Keratinocyte (primary cell): ENCODE data around the gene ZNF598. TPM values are rescaled to one million over a fixed set of nuclear protein-coding genes. Genes with fewer than 3 reads are reported as not detected.

Source experiments
- DNase-seq: peaks from one replicate; pipeline ENCODE4 v3.0.0-alpha.2; 2011; ENCODE audit warnings: low read depth, missing footprints, low spot score
- FAIRE-seq: peaks from 2 replicates; lab custom pipeline; 2011; peaks lifted over from hg19 to GRCh38; lab: Jason Lieb, UNC
- H2AFZ ChIP-seq: 2 replicates; pipeline ENCODE4 v1.6.0; 2012; ENCODE audit warnings: low read length, control low read depth, inconsistent platforms; ENCODE audit not compliant: control insufficient read depth
- H3K27ac ChIP-seq: 2 replicates; pipeline ENCODE4 v1.5.1; 2011; ENCODE audit warnings: low read length; ENCODE audit not compliant: control insufficient read depth, insufficient read depth
- H3K27me3 ChIP-seq: 3 replicates; pipeline ENCODE4 v1.6.0; 2011; ENCODE audit warnings: low read length; ENCODE audit not compliant: control insufficient read depth, insufficient read depth; ENCODE audit errors: extremely low read depth
- H3K36me3 ChIP-seq, 2 experiments: 2 replicates in 1 of 2; 3 replicates in 1 of 2; pipeline ENCODE4 v1.5.1; 2011; ENCODE audit warnings: low read length in 2 of 2, mild to moderate bottlenecking in 1 of 2; ENCODE audit not compliant: control insufficient read depth in 2 of 2, insufficient read depth in 2 of 2; ENCODE audit errors: extremely low read depth in 1 of 2
- H3K4me1 ChIP-seq: 3 replicates; pipeline ENCODE4 v1.5.1; 2011; ENCODE audit warnings: low read length; ENCODE audit not compliant: control insufficient read depth, insufficient read depth; ENCODE audit errors: extremely low read depth
- H3K4me2 ChIP-seq: 3 replicates; pipeline ENCODE4 v1.6.0; 2011; ENCODE audit warnings: low read depth, low read length; ENCODE audit not compliant: control insufficient read depth, insufficient read depth; ENCODE audit errors: extremely low read depth
- H3K4me3 ChIP-seq, 3 experiments: fragments of 200-600 bp in 1 of 3; sonication (generic) in 1 of 3; 2 replicates in 2 of 3; 3 replicates in 1 of 3; pipeline ENCODE4 v1.5.1; 2011 to 2016; ENCODE audit warnings: low read length in 3 of 3, mild to moderate bottlenecking in 3 of 3, control low read depth in 2 of 3, inconsistent platforms in 1 of 3, low read depth in 1 of 3, mixed read lengths in 1 of 3, mixed run types in 1 of 3, moderate library complexity in 1 of 3; ENCODE audit not compliant: control insufficient read depth in 2 of 3, insufficient read depth in 2 of 3; ENCODE audit errors: extremely low read depth in 1 of 3
- H3K79me2 ChIP-seq: 2 replicates; pipeline ENCODE4 v1.6.0; 2012; ENCODE audit warnings: low read length; ENCODE audit not compliant: control insufficient read depth, insufficient read depth
- H3K9ac ChIP-seq: 3 replicates; pipeline ENCODE4 v1.6.0; 2011; ENCODE audit warnings: low read length; ENCODE audit not compliant: control insufficient read depth, insufficient read depth; ENCODE audit errors: extremely low read depth
- H3K9me1 ChIP-seq: 3 replicates; pipeline ENCODE4 v1.6.0; 2011; ENCODE audit warnings: low read length; ENCODE audit not compliant: control insufficient read depth, insufficient read depth; ENCODE audit errors: extremely low read depth
- H3K9me3 ChIP-seq: 2 replicates; pipeline ENCODE4 v1.5.1; 2012; ENCODE audit warnings: low read depth, low read length; ENCODE audit not compliant: control insufficient read depth
- H4K20me1 ChIP-seq: 3 replicates; pipeline ENCODE4 v1.6.0; 2011; ENCODE audit warnings: low read length; ENCODE audit not compliant: control insufficient read depth, insufficient read depth; ENCODE audit errors: extremely low read depth
- CTCF ChIP-seq, 3 experiments: IDR thresholded peaks in 1 of 3; conservative IDR thresholded peaks in 1 of 3; optimal IDR thresholded peaks in 1 of 3; 2 replicates in 2 of 3; 3 replicates in 1 of 3; pipeline versions ENCODE3 to v1.5.1; 2011; ENCODE audit warnings: low read length in 3 of 3, mild to moderate bottlenecking in 3 of 3, moderate library complexity in 2 of 3, control low read depth in 1 of 3, inconsistent platforms in 1 of 3; ENCODE audit not compliant: insufficient read depth in 2 of 3; ENCODE audit errors: extremely low read depth in 1 of 3
- EZH2 ChIP-seq: IDR thresholded peaks from one replicate; pipeline ENCODE4 v1.6.1; 2012; ENCODE audit warnings: inconsistent platforms, mild to moderate bottlenecking, low read length, moderate library complexity
- dilution Hi-C: fragments of 300-500 bp; cut with MboI; formaldehyde crosslinking; loops from one replicate; pipeline ENCODE4 v1.7.0; 2020; ENCODE audit warnings: low sequenced_read_pairs; ENCODE audit not compliant: extremely low pct_ligation_motif_present
- polyA plus RNA-seq, 5 experiments: library from polyadenylated mRNA; depleted of rRNA in 3 of 5; stranded (reverse) in 3 of 5; stranded (forward) in 1 of 5; unstranded in 1 of 5; fragments of >200 nt; gene quantifications; 1 replicate in 1 of 5; 2 replicates in 3 of 5; 3 replicates in 1 of 5; pipeline versions ENCODE4 v1.2.1 to v1.2.3, GENCODE V29; 2011 to 2012; ENCODE audit warnings: missing spikeins in 2 of 5, low read depth in 1 of 5, low replicate concordance in 1 of 5

Gene ZNF598
- polyA plus RNA-seq, 1 donor (not counting 4 experiments of a cell fraction or from before 2014, with no cell fraction given), result 18.0 TPM

DNA sequence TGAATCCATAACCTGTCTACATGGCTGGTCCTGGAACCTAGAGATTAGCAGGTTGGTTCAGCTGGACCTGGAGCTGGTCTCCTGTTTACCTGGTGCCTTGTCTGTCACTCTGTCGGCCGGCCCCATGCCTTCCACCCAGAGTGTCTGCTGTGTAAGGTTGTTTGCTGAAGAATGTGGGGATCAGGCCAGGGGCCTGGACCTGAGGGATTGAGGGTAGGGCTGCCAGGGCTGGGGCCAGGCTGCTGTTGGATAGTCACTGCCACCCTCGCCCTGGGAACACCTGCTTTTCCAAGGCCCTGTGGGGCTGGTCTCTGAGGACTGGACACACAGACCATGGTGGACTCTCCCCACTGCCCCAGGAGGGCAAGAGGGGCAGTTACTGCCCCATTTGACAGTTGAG is 18.5 kb upstream of the ZNF598 start:
- FAIRE-seq (no peak), DNase-seq (no peak)
- Histone ChIP-seq H3K9me1 (no peaks in the 10 kb centered on the region), H3K36me3 (no peaks in the 10 kb centered on the region), H3K4me3 (no peak overlapping the region), H3K27me3 (no peaks in the 10 kb centered on the region), H4K20me1 (no peaks in the 10 kb centered on the region), H3K9ac (no peak overlapping the region), H3K9me3 (no peaks in the 10 kb centered on the region), H3K27ac (no peak overlapping the region), H3K79me2 (no peaks in the 10 kb centered on the region), H3K4me1 (peaks cover 10% of the 10 kb centered on the region), H3K4me2 (peak overlapping the region; percentile 76), H2AFZ (no peak overlapping the region)
- no peak for TF ChIP-seq CTCF (optimal IDR thresholded peaks at IDR 0.05 in 1 of 3, IDR thresholded peaks at IDR 0.05 in 1 of 3, conservative IDR thresholded peaks at IDR 0.05 in 1 of 3; ENCODE audit: extremely low read depth in 1 of 3, insufficient read depth in 2 of 3, low read length in 3 of 3)
- TF ChIP-seq EZH2, result no peak
- dilution Hi-C loops, result no loop called here

GRCh38 chr16:2027024-2028010 is 17.7 kb upstream of the ZNF598 start:
- no peaks in the 10 kb centered on the region for H3K9me1 ChIP-seq

More at GRCh38 chr16:2027024-2028010, 17.7 kb upstream of the ZNF598 start:
- H3K4me2 ChIP-seq, result peak overlapping the region; percentile 76
- peak overlapping the region; percentile 37 for H2AFZ ChIP-seq
- no peaks in the 10 kb centered on the region for H3K27me3 ChIP-seq
- no peaks in the 10 kb centered on the region for H4K20me1 ChIP-seq
- peak overlapping the region; percentile 9 for H3K9ac ChIP-seq
- FAIRE-seq (peak; percentile 20), DNase-seq (no peak)
- TF ChIP-seq EZH2 (no peak), CTCF (optimal IDR thresholded peaks at IDR 0.05 in 1 of 3, IDR thresholded peaks at IDR 0.05 in 1 of 3, conservative IDR thresholded peaks at IDR 0.05 in 1 of 3; ENCODE audit: extremely low read depth in 1 of 3, insufficient read depth in 2 of 3, low read length in 3 of 3) (peak in 1 of 3 experiments; percentile 38)
- H3K36me3 ChIP-seq, result no peaks in the 10 kb centered on the region
- no peaks in the 10 kb centered on the region for H3K79me2 ChIP-seq
- H3K27ac ChIP-seq, result no peak overlapping the region
- dilution Hi-C loops, result no loop called here
- H3K4me3 ChIP-seq, result peak overlapping the region; percentile 36 to 59 (median 55)
- H3K4me1 ChIP-seq, result peaks cover 15% of the 10 kb centered on the region
- H3K9me3 ChIP-seq, result no peaks in the 10 kb centered on the region
